Cerebellar cortex (tissue), 1 donor: ENCODE data around the gene GPR37L1.
A peak's percentile ranks its signal among the peaks of the same experiment; 100 is the strongest.
"Not testable (repeated sequence)": the region's sequence is repeated elsewhere in the genome, so short reads cannot be mapped to it uniquely, and the experiment has no call there.

ENCODE experiments used
- DNase-seq: peaks from one replicate; pipeline ENCODE4 v3.0.0-alpha.2; 2015; ENCODE audit warnings: low spot score

Gene GPR37L1

DNA sequence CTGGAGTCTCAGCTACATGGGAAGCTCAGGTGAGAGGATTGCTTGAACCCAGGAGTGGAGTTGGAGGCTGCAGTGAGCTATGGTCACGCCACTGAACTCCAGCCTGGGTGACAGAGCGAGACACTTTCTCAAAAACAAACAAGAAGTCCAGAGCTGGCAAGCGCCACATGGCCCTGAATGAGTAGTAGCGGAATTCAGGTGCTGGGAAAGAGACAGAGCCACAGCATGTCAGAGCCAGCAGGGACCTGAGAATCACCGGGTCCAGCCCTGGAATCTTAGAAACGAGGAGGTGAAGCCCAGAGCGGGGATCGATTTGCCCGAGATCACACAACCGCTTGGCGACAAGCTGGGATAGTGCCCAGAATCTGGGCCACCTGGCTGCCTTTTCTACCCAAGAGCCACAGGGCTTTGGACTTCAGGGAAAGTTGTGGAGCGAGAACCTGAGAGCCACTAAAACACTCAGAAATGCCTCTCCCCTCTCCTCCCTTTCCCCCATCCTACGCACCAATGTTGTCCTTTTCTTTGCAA lies 12.0 kb downstream of the GPR37L1 start:
- DNase-seq, result no peak

DNA sequence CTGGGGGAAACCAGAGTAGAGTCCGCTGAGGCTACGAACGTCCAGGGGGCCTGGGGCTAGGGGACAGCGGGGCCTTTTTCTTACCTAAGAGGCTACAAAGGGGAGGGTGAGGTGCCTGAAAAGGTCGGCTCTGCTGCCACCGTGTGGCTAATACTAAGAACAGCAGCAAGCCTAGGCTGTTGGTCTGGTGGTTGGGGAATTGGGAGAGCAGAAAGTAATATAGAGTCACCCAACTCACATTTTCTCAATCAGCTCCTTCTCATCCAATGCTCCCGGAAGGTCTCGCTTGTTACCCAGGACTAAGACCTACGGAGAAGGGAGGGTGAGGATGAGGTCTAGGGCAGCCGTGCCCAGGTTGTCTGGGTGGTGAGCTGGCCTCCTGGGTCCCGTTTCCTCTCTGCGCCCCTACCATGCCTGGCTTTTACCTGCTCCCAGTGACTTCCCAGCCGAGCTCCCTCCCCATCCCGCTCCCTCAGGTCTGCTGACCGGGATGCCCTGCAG lies 12.6 kb downstream of the GPR37L1 start:
- DNase-seq, result peak; percentile 91

DNA sequence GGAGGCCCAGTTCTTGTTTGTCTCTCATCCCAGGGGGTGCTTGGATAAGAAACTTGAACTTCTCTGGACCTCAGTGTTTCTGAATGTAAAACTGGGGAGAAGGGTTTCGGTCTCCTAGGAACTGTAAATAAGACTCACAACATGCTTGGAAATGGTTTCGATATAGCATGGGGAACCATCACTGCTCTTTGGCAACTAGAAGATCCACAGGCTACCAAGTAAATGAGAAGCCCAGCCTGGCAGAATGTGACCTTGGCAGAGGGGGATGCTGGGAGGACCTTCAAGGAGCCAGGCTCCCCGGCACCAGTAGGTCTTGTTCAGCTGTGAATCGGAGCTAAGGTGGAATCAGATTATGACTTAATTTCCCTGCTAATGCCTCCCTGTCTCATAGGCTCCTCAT lies 18.1 kb downstream of the GPR37L1 start:
- DNase-seq, result no peak

DNA sequence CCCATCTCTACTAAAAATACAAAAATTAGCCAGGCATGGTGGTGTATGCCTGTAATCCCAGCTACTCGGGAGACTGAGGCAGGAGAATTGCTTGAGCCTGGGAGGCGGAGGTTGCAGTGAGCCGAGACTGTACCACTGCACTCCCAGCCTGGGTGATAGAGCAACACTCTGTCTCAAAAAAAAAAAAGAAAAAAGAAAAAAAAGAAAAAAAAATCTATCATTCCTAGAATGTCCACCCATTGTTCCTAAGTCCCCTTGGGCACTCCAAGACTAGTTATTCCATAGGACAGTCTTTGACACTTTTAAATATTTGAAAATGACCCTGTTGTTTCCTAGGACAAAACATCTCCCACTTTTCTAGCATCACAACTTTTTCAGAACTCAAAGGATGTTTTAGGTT lies 18.8 kb downstream of the GPR37L1 start:
- DNase-seq, result not testable (repeated sequence)

DNA sequence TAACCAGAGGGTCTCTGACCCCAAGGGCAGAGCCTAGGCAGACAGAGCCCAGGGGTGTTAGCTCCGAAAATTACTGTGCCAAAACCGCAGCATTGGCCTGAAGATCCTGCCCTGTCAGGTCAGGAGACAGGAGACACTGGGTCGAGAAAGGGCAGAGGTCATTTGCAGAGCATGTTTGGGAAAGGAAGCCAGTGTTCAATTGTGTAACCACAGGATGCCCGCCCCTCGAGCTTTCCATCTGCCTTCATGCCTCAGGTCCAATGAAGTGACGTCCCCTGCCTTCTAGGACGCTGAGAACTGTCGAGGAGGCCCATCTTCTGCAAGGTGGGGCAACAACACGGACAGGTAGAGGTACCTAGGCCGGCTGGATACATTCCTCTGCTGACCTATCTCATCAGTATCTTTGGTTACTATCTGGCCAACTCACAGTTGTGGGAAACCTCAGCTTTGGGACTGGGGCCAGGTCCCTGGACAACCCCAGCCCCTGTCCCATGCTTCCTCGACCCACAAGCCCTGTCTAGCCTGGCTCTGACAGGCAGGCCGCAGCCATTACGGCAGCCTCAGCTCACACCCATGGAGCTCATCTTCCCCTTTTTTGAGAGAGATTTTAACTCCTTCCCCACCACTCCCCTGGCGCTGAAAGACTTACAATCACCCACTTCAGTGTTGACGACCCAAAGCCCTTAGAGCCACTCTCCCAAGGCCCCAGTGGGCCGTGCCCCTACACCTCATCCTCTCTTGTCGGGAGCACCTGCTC lies 20.5 kb downstream of the GPR37L1 start:
- DNase-seq, result peak; percentile 30

DNA sequence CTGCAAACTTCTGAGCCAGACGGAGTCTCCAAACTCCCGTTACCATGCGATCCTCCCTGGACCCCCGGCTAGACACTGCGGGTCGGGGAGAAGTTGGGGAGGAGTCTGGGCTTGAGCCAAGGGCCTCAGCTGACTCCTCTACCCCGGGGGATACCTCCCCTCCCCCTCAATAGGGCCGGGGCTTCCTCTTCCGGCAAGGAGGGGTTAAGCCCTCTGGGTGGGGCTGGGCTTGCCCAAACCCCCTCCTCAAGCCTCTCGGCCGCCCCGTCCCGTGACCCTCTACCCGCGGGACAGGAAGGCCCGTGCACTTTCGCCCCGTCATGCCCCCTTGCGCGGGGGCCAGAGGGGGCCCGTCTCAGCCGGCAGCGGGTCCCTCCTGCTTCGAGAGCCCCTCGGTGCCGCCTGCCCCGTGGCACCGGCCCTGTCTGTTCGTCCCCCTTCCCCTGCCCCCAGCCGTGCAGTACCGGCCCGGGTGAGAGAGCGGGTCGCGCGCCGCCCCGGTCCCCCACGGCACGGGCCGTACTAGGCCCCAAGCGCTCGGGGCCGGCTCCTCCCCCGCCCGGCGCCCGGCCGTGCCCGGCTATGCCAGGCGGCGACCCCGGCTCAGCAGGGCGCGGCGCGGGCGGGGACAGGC lies 21.2 kb downstream of the GPR37L1 start:
- DNase-seq, result no peak

DNA sequence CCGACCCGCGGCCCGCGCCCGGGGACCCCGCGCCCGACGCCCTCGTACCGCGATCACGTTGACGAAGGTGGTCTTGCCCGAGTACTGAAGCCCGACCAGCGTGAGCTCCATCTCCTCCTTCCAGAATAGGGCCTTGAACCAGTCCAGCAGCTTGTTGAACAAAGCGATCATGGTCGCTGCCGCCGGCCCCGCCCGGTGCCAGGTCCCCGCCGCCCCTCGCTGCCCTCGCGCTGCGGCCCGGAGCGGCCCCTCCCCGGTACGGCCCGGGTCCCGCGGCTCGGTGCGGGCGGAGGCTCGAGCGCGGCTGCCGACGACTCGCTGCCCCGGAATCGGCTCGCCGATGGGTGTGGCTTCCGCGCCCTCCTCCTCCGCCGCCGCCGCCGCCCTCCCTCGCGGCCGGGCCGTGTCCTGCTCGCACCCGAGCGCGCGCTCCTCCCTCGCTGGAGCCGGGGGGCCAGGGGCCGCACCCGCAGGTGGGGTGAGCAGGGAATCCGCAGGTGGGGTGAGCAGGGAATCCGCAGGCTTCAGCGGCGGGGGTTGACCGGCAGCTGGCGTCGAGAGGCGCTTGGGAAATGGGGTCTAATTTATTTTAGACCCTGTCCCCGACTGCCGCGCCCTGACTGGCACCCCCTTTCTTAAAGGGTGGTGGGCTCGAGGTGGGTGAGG lies 21.8 kb downstream of the GPR37L1 start, which contains the start of gene ARL8A:
TSS of gene ARL8A (minus strand) at position 336 of the 666 bp plus-strand sequence. CDS start at position 171, 165 bp downstream.
- DNase-seq, result peak; percentile 51

DNA sequence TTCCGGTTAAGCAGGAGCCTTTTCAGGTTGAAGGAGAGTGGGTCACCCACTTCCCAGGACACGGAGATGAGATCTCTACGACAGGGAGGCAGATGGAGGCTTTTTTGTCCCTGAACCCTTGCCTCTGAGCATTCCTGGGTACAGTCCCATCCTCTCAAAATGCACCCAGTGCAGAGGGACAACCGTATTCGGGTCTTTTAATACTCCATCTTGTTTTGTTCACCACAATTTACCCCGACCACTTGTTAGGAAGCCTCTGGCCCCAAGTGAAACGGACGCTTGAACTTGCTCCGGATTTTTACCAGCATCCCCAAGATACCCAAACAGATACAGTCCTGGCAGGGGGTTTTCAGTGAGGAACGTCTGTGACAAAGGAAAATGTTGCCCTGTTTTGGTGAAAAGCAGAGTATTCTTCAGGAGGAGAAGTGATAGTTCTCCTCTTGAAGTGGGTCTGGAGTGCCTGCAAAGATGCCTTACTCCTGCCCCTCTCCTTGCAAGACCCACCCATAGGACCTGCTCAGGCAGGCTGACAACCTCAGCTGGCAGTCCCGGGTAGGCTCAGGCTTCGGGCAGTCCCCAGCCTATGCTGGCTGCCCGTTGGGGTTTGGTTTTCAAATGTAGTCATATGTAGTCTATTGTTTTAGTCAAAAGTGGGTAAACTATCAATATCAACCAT lies 22.5 kb downstream of the GPR37L1 start:
- DNase-seq, result peak; percentile 45

DNA sequence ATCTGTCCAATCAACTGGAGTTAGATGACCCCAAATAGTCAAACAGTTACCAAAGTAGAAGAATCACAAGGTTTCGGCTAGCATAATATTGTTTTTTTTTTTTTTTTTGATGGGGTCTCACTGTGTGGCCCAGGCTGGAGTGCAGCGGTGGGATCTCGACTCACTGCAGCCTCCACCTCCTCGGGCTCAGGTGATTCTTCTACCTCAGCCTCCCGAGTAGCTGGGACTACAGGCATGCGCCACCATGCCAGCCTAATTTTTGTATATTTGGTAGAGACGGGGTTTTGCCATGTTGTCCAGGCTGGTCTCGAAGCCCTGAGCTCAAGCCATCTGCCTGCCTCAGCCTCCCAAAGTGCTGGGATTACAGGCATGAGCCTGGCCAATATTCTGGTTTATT lies 23.0 kb downstream of the GPR37L1 start:
- DNase-seq, result not testable (repeated sequence)

DNA sequence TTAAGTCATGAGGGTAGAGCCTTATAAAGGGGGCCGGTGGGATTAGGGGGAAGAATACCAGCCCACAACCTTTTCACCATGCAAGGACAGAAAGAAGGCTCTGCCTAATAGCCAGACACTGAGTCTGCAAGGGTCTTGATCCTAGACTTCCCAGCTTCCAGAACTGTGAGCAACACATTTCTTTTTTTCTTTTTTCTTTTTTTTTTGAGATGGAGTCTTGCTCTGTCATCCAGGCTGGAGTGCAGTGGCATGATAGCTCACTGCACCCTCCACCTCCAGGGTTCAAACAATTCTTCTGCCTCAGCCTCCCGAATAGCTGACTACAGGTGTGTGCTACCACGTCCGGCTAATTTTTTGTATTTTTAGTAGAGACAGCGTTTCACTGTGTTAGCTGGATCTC lies 23.6 kb downstream of the GPR37L1 start:
- DNase-seq, result no peak

DNA sequence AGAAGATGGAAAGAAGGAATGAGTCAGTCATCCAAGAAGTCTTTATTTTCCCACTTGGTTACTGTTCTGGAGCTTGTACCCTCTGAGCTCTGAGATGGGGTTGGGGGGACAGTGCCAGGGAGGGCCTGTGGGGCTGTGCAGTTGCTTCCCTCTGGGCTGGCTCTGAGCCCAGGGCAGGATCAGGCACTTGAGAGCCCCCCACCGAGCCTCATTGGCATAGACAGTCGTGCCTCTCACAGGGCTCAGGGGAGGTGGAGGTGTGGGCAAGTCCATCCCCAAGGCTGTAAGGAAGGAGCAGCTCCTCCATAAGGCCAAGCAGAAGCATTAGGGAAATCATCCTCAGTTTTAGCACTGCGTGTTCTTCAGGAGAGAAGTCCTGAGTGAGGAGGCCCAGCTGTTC lies 24.3 kb downstream of the GPR37L1 start:
- DNase-seq, result no peak

DNA sequence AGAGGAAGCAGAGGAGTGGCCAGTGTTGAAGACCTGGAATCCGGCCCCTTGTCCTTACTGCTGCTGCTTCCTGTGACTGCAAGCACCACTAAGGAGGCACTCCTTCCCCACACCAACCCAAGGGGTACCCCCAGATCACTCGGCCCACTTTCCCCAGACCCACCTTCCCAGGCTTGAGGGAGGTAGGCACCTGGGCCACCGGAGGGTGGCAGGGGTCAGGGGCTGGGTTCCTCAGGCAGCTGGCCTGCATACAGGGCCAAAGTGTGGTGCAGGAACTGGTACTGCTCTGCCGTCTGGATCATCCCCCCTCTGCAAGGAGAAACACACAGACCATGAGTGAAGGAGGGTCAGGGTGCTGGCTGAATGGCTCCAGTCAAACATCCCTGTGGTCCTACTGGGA lies 25.7 kb downstream of the GPR37L1 start:
- DNase-seq, result no peak

DNA sequence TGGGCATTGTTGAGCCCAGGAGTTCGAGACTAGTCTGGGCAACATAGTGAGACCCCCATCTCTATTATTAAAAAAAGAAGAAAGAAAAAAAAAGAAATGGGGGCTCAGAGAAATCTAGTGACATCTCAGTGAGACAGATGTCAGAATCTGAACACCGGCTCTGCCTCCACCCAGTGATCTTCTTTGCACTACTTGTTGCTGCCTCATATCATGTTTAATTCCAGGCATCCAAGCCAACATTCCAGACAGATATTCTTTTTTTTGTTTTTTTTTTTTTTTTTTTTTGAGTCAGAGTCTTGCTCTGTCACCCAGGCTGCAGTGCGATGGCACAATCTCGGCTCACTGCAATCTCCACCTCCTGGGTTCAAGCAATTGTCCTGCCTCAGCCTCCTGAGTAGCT lies 26.8 kb downstream of the GPR37L1 start:
- no peak for DNase-seq

DNA sequence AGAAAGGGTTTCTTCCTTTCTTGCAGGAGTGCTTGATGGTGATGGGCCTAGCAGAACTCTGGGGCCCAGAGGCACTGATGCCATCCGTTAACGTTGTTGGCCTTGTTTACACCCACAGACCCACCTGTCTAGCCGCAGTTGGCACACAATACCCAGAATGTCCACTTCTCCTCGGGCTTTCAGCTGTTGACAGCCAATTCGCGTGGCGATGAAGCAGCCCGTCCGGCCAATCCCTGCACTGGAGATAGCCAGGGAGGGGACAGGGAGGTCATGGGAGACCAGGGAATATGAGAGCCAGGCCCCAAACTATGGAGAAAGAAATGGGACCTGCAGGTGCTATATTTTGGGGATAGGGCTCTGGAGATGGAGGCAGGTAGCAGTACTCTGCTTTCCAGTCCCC lies 27.5 kb downstream of the GPR37L1 start:
- DNase-seq, result no peak

DNA sequence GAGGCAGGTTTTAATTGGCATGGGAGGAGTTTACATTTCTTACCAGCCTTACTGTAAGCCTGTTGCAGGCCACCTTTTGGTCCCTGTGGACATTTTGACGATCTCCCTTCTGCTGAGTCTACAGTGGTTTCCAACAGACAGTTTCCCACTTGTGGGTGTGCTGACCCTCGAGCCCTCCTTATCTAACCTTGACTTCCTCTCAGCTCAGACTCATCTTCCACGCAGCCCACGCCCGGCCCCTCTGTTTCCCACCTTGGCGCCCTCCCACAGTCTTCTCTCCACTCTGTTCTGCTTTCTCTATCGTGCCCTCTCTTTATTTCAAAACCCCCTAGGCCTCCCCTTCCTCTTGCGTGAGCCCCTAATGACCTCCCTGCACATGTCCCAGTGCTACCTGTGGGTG lies 27.9 kb downstream of the GPR37L1 start:
- DNase-seq, result no peak

DNA sequence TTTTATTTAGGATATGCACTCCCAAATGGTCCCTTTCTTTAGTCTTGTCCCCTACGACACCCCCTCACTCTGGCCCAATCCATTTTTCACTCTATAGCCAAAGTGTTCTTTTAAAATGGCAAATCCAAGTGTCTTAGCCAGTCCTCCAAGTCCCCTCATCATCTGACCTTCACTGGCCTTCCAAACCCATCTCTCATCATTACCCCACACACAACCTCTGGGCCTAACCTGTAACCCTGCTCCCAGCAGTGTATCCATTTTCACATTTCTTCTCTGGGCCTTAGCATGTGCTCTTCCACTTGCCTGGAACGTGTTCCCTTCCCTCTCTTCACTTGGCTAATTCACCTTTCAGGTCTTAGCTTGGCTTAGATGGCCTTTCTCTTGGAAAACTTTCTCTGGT lies 28.3 kb downstream of the GPR37L1 start:
- DNase-seq, result no peak

DNA sequence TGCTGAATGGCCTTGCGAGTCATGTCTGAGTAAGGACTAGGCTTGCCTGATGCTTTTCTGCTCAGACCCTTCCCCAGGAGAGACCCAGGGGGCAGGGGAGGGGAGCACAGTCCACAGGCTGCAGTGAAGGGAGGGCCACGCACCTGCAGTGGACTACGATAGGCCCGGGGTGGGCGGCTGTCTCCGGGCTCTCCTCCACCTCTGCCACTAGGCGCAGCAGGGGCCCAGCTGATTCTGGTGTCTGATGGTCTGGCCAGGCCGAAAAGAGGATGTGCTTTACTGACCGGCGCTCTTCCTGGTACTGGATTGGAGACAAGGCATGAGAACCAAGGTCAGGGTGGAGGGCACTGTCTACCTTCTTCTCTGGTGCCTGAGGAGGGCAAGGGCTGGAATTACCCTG lies 29.7 kb downstream of the GPR37L1 start:
- DNase-seq, result no peak

DNA sequence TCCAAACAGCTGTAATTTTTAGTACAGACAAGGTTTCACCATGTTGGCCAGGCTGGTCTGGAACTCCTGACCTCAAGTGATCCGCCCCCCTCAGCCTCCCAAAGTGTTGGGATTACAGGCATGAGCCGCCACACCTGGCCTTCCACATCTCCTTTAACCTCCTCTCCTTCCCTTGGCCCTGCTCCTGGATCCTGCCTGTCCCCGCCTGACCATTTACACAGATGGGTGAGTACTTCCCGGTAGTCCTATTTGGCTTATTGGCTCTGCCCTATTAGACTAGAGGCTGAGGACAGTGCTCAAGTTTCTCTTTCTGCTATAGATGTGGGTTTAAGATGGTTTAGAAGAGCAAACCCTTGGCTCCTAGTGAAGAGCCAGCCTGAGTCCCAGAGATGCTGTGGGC lies 30.6 kb downstream of the GPR37L1 start:
- no peak for DNase-seq

DNA sequence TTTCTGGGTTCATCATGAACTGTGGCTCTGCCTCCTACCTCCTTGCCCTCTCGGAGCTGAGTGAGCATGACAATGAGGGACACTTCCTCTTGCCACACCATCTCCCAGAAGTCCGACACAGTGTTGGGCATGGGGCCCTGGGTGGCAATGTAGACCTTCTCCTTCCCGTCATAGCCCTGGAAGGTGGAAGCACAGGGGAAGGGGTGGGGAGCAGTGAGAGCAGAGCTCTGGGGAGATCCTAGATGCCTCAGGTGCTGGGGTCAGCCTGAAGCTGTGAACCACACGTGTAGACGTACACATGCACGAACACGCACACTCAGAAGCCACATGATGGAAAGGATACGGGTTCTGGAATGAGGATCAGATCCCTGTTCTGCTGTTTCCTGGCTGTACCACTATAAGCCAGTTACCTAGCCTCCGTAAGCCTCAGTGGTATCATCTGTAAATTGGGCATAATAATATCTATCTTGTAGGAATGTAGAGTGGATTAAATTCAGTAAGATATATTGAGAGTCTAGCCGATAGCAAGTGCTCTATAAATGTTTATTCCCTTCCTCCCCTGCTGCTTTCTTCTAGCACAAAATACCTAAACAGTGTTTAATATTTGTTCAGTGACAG lies 31.5 kb downstream of the GPR37L1 start:
- DNase-seq, result no peak

DNA sequence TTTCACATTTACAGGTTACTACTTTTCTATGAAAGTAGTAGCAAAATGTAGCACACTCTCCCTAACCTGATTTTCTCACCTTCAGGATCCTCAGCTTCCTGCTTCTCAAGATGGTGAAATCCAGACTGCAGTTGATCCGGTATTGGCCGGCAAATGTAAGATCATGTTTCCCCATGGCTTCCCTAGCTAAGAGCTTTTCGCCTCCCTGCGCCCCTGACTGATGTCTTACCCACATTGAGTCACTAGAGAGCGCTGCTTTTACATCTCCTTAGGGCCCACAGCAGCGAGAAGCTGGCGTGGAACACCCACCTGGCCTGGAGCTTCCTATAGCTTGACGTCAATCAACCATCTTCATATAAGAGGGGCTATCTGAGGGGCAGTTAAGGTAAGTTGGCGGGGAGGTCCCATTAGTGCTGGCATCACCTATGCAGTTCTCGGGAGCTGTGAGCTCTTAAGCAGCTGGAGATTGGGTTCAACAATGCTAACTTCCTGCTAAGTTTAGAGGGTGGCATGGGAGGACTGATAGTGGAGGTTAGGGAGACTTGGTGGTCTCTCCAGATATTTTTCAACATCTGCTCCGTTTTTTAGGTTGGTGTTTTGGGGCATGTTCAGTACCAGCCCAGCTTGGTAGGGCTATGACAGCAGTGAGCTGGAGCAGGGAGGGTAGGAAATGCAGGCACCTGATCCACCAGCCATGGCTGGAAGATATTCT lies 32.2 kb downstream of the GPR37L1 start:
- peak; percentile 61 for DNase-seq

DNA sequence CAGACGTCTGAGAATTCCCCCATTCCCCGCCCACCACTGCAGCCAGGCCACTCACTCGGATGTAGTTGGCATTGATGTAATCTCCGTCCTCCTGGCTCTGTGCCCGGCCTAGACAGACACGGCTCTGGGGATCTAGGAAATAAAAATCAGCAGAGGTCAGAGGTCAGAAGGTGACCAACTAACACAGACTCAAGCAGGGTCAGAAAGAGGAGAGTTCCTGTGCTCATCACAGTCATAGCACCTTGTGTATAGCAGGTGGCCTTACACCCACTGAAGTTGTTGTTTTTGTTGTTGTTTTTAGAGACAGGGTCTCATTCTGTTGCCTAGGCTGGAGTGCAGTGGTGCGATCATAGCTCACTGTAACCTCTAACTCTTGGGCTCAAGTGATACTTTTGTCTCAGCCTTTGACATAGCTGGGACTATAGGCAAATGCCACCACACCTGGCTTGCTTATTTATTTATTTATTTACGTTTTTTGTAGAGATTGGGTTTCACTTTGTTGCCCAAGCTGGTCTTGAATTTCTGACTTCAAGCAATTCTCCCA lies 32.8 kb downstream of the GPR37L1 start:
- DNase-seq, result no peak
